ENCODE results near the gene S100A3. TPM values are rescaled to one million over a fixed set of nuclear protein-coding genes. Genes with fewer than 3 reads are reported as not detected.
"Not testable (repeated sequence)": the region's sequence is repeated elsewhere in the genome, so short reads cannot be mapped to it uniquely, and the experiment has no call there.

The S100A3 gene
- total and polyA plus RNA-seq, 4 donors: 3.0 to 8.0 (median 6.0) TPM

- no peak for DNase-seq
- Histone ChIP-seq H3K27ac (ENCODE audit: low read depth in 1 of 2, low read length in 1 of 2) (no peak overlapping the region), H3K4me3 (no peak overlapping the region), H3K9me3 (ENCODE audit: control insufficient read depth in 4 of 4, insufficient read depth in 3 of 4, low read length in 3 of 4) (no peaks in the 10 kb centered on the region), H3K36me3 (ENCODE audit: control insufficient read depth in 4 of 4, insufficient read depth in 4 of 4, low read length in 4 of 4) (peaks cover 0 to 2% (median 0%) of the 10 kb centered on the region in 4 donors), H3K27me3 (ENCODE audit: control insufficient read depth in 3 of 3, insufficient read depth in 3 of 3, low read length in 2 of 3) (no peaks in the 10 kb centered on the region), H3K9ac (ENCODE audit: insufficient read depth in 1 of 2, low read length in 2 of 2) (no peak overlapping the region), H3K4me1 (ENCODE audit: control insufficient read depth in 5 of 5, insufficient read depth in 5 of 5, low read length in 5 of 5) (no peaks in the 10 kb centered on the region)
- ATAC-seq (ENCODE audit: insufficient read depth, low FRiP score): no peak
- TF ChIP-seq, protein P1, sequence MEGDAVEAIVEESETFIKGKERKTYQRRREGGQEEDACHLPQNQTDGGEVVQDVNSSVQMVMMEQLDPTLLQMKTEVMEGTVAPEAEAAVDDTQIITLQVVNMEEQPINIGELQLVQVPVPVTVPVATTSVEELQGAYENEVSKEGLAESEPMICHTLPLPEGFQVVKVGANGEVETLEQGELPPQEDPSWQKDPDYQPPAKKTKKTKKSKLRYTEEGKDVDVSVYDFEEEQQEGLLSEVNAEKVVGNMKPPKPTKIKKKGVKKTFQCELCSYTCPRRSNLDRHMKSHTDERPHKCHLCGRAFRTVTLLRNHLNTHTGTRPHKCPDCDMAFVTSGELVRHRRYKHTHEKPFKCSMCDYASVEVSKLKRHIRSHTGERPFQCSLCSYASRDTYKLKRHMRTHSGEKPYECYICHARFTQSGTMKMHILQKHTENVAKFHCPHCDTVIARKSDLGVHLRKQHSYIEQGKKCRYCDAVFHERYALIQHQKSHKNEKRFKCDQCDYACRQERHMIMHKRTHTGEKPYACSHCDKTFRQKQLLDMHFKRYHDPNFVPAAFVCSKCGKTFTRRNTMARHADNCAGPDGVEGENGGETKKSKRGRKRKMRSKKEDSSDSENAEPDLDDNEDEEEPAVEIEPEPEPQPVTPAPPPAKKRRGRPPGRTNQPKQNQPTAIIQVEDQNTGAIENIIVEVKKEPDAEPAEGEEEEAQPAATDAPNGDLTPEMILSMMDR (IDR thresholded peaks at IDR 0.05; ENCODE audit: control extremely low read depth, extremely low read depth): no peak
- 54 to 61% methylated on average over 1 of the region's 1 CpG for WGBS, 2 donors
These were observed 37.3 kb upstream of the S100A3 start for GRCh38 chr1:153586347-153586746.

DNA sequence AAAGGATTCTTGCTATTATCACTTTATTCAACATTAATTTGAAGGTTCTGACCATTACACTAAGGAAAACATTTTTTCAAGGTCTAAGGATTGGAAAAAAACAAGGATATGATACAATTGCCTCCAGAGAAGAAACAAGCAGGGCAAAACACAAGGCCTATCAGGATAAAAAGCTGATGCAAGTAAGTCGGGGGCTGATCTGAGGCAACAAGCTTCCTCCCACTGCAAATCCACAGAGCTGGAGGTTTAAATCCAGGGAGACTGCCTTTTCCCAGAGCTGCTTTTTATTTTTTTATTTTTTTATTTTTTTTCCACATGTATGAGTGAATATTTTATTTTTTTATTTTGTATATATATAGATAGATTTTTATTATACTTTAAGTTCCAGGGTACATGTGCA is 35.9 kb upstream of the S100A3 start:
- Histone ChIP-seq H3K4me1 (ENCODE audit: control insufficient read depth in 5 of 5, insufficient read depth in 5 of 5, low read length in 5 of 5) (no peaks in the 10 kb centered on the region), H3K36me3 (ENCODE audit: control insufficient read depth in 4 of 4, insufficient read depth in 4 of 4, low read length in 4 of 4) (peaks cover 0 to 2% (median 0%) of the 10 kb centered on the region in 4 donors), H3K27me3 (ENCODE audit: control insufficient read depth in 3 of 3, insufficient read depth in 3 of 3, low read length in 2 of 3) (no peaks in the 10 kb centered on the region), H3K9me3 (ENCODE audit: control insufficient read depth in 4 of 4, insufficient read depth in 3 of 4, low read length in 3 of 4) (no peaks in the 10 kb centered on the region), H3K27ac (ENCODE audit: low read depth in 1 of 2, low read length in 1 of 2) (no peak overlapping the region), H3K9ac (ENCODE audit: insufficient read depth in 1 of 2, low read length in 2 of 2) (no peak overlapping the region), H3K4me3 (no peak overlapping the region)
- TF ChIP-seq, protein P1 (IDR thresholded peaks at IDR 0.05; ENCODE audit: control extremely low read depth, extremely low read depth): no peak
- ATAC-seq (ENCODE audit: insufficient read depth, low FRiP score) (no peak), DNase-seq (no peak)
- WGBS, 2 donors: 64 to 86% methylated on average over 1 of the region's 1 CpG

- Histone ChIP-seq H3K9ac (ENCODE audit: insufficient read depth in 1 of 2, low read length in 2 of 2) (no peak overlapping the region), H3K9me3 (ENCODE audit: control insufficient read depth in 4 of 4, insufficient read depth in 3 of 4, low read length in 3 of 4) (no peaks in the 10 kb centered on the region), H3K27ac (ENCODE audit: low read depth in 1 of 2, low read length in 1 of 2) (no peak overlapping the region), H3K27me3 (ENCODE audit: control insufficient read depth in 3 of 3, insufficient read depth in 3 of 3, low read length in 2 of 3) (no peaks in the 10 kb centered on the region), H3K4me3 (no peak overlapping the region), H3K36me3 (ENCODE audit: control insufficient read depth in 4 of 4, insufficient read depth in 4 of 4, low read length in 4 of 4) (peaks cover 0 to 2% (median 0%) of the 10 kb centered on the region in 4 donors), H3K4me1 (ENCODE audit: control insufficient read depth in 5 of 5, insufficient read depth in 5 of 5, low read length in 5 of 5) (no peaks in the 10 kb centered on the region)
- DNase-seq: no peak
- WGBS, 2 donors: 82% methylated on average over 2 of the region's 2 CpGs
- TF ChIP-seq, protein P1 (IDR thresholded peaks at IDR 0.05; ENCODE audit: control extremely low read depth, extremely low read depth): no peak
- no peak for ATAC-seq (ENCODE audit: insufficient read depth, low FRiP score)
These were observed 34.9 kb upstream of the S100A3 start for GRCh38 chr1:153583976-153584375.

DNA sequence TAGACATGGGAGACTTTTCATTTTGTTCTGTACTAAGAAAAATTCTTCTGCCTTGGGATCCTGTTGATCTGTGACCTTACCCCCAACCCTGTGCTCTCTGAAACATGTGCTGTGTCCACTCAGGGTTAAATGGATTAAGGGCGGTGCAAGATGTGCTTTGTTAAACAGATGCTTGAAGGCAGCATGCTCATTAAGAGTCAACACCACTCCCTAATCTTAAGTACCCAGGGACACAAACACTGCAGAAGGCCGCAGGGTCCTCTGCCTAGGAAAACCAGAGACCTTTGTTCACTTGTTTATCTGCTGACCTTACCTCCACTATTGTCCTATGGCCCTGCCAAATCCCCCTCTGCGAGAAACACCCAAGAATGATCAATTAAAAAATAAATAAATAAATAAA is 34.5 kb upstream of the S100A3 start:
- not testable (repeated sequence) for H3K9me3 ChIP-seq (ENCODE audit: control insufficient read depth in 4 of 4, insufficient read depth in 3 of 4, low read length in 3 of 4); H3K36me3 ChIP-seq (ENCODE audit: control insufficient read depth in 4 of 4, insufficient read depth in 4 of 4, low read length in 4 of 4); H3K4me1 ChIP-seq (ENCODE audit: control insufficient read depth in 5 of 5, insufficient read depth in 5 of 5, low read length in 5 of 5); DNase-seq; H3K9ac ChIP-seq (ENCODE audit: insufficient read depth in 1 of 2, low read length in 2 of 2); ATAC-seq (ENCODE audit: insufficient read depth, low FRiP score); H3K4me3 ChIP-seq; H3K27me3 ChIP-seq (ENCODE audit: control insufficient read depth in 3 of 3, insufficient read depth in 3 of 3, low read length in 2 of 3); H3K27ac ChIP-seq (ENCODE audit: low read depth in 1 of 2, low read length in 1 of 2)
- WGBS, 2 donors: 80 to 81% methylated on average over 2 to 3 of the region's 3 CpGs

DNA sequence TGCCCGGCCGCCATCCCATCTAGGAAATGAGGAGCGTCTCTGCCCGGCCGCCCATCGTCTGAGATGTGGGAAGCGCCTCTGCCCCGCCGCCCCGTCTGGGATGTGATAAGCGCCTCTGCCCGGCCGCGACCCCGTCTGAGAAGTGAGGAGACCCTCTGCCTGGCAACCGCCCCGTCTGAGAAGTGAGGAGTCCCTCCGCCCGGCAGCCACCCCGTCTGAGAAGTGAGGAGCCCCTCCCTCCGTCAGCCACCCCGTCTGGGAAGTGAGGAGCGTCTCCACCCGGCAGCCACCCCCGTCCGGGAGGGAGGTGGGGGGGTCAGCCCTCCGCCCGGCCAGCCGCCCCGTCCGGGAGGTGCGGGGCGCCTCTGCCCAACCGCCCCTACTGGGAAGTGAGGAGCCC is 33.8 kb upstream of the S100A3 start:
- 95 to 96% methylated on average over 28 to 34 of the region's 34 CpGs for WGBS, 2 donors
- H3K9me3 ChIP-seq (ENCODE audit: control insufficient read depth in 4 of 4, insufficient read depth in 3 of 4, low read length in 3 of 4); H3K36me3 ChIP-seq (ENCODE audit: control insufficient read depth in 4 of 4, insufficient read depth in 4 of 4, low read length in 4 of 4); ATAC-seq (ENCODE audit: insufficient read depth, low FRiP score); DNase-seq; H3K9ac ChIP-seq (ENCODE audit: insufficient read depth in 1 of 2, low read length in 2 of 2); H3K4me3 ChIP-seq; H3K4me1 ChIP-seq (ENCODE audit: control insufficient read depth in 5 of 5, insufficient read depth in 5 of 5, low read length in 5 of 5); H3K27ac ChIP-seq (ENCODE audit: low read depth in 1 of 2, low read length in 1 of 2); H3K27me3 ChIP-seq (ENCODE audit: control insufficient read depth in 3 of 3, insufficient read depth in 3 of 3, low read length in 2 of 3): not testable (repeated sequence)

Measured in lung (tissue), 12 donors.